ENCODE data around the gene MAML2. TPM values are rescaled to one million over a fixed set of nuclear protein-coding genes. Genes with fewer than 3 reads are reported as not detected.

MAML2 gene
- total and polyA plus RNA-seq, 2 experiments from 2014 or later, result 4.7 to 15.3 TPM

DNA sequence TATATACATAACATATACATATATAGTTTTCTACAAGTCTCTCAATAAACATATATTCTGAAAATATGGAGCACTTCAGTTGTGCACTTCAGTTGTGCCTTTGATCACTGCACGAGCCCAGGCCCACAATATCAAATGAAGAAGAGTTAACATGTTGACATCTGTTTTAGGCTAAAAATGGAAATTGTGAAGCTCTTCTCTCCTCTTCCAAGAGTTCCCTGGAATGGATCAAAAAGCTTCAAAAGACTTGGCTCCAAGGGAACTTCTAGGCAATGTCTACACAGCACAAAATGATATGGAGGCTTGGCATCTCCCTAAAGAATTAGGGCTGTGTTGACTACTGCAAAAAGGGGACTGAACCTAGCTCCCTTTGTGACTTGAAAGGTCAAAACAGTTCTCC is 36.9 kb downstream of the MAML2 start:
- no peaks in the 10 kb centered on the region for H3K9me2 ChIP-seq (replicated peaks; ENCODE audit: insufficient read depth)

DNA sequence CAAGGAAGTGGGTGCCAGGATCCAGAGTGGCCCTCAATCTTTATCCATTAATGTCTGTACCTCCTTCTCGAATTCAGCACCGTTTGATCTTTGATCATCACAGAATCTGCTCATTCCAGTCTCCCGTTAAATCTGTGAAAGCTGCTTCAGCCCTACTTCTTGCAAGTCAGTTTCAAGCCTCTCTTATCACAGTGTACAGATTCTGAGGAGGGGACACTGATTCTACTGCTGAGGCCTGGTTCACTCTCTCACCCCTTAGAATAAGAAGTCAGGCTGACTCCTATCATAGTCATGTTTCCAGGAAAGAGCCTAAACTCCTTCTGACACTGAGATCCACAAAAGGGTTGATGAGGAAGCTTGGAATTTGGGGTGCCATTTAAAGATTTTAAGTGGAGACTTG is 39.0 kb downstream of the MAML2 start:
- peak overlapping the region; percentile 28 for H3K27ac ChIP-seq
- TF ChIP-seq, protein P1, sequence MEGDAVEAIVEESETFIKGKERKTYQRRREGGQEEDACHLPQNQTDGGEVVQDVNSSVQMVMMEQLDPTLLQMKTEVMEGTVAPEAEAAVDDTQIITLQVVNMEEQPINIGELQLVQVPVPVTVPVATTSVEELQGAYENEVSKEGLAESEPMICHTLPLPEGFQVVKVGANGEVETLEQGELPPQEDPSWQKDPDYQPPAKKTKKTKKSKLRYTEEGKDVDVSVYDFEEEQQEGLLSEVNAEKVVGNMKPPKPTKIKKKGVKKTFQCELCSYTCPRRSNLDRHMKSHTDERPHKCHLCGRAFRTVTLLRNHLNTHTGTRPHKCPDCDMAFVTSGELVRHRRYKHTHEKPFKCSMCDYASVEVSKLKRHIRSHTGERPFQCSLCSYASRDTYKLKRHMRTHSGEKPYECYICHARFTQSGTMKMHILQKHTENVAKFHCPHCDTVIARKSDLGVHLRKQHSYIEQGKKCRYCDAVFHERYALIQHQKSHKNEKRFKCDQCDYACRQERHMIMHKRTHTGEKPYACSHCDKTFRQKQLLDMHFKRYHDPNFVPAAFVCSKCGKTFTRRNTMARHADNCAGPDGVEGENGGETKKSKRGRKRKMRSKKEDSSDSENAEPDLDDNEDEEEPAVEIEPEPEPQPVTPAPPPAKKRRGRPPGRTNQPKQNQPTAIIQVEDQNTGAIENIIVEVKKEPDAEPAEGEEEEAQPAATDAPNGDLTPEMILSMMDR (IDR thresholded peaks at IDR 0.05; ENCODE audit: poor library complexity), result no peak
- TF ChIP-seq EZH2phosphoT487 (IDR thresholded peaks at IDR 0.05; ENCODE audit: low read depth, severe bottlenecking, unreplicated experiment) (no peak), EZH2 (IDR thresholded peaks at IDR 0.05; ENCODE audit: borderline replicate concordance) (no peak)
- 58% methylated on average over 3 of the region's 3 CpGs for WGBS (ENCODE audit: low lambda C conversion rate, missing lambda C conversion rate)
- H3K4me2 ChIP-seq, result no peak overlapping the region
- peaks cover 38% of the 10 kb centered on the region for H3K4me1 ChIP-seq (ENCODE audit: insufficient read depth)
- no peaks in the 10 kb centered on the region for H3K27me3 ChIP-seq
- no peaks in the 10 kb centered on the region for H3K9me2 ChIP-seq (replicated peaks; ENCODE audit: insufficient read depth)
- H4K20me1 ChIP-seq (ENCODE audit: insufficient read depth, poor library complexity, severe bottlenecking), result no peaks in the 10 kb centered on the region
- no peak overlapping the region for H2AFZ ChIP-seq
- H3K9me3 ChIP-seq (ENCODE audit: low read depth), result no peaks in the 10 kb centered on the region
- DNase-seq (ENCODE audit: low spot score), result no peak
- no peak overlapping the region for H3K4me3 ChIP-seq
- peaks cover 79% of the 10 kb centered on the region for H3K79me2 ChIP-seq
- H3K36me3 ChIP-seq (replicated peaks; ENCODE audit: insufficient read depth, low read depth), result no peaks in the 10 kb centered on the region

More for the DNA sequence above, 36.9 kb downstream of the MAML2 start:
- 80% methylated on average over 1 of the region's 1 CpG for WGBS (ENCODE audit: low lambda C conversion rate, missing lambda C conversion rate)
- Histone ChIP-seq H4K20me1 (ENCODE audit: insufficient read depth, poor library complexity, severe bottlenecking) (no peaks in the 10 kb centered on the region), H3K4me3 (no peak overlapping the region), H3K27ac (peak overlapping the region; percentile 83), H3K79me2 (peaks cover 77% of the 10 kb centered on the region), H3K9me3 (ENCODE audit: low read depth) (no peaks in the 10 kb centered on the region), H3K4me1 (ENCODE audit: insufficient read depth) (peaks cover 49% of the 10 kb centered on the region), H3K27me3 (no peaks in the 10 kb centered on the region), H3K4me2 (peak overlapping the region; percentile 74), H2AFZ (no peak overlapping the region), H3K36me3 (replicated peaks; ENCODE audit: insufficient read depth, low read depth) (no peaks in the 10 kb centered on the region)
- DNase-seq (ENCODE audit: low spot score), result no peak
- TF ChIP-seq EZH2phosphoT487 (IDR thresholded peaks at IDR 0.05; ENCODE audit: low read depth, severe bottlenecking, unreplicated experiment) (no peak), EZH2 (IDR thresholded peaks at IDR 0.05; ENCODE audit: borderline replicate concordance) (no peak)
- TF ChIP-seq, protein P1 (IDR thresholded peaks at IDR 0.05; ENCODE audit: poor library complexity), result no peak

- Histone ChIP-seq H3K4me3 (no peak overlapping the region), H4K20me1 (ENCODE audit: insufficient read depth, poor library complexity, severe bottlenecking) (no peaks in the 10 kb centered on the region), H3K27me3 (no peaks in the 10 kb centered on the region), H3K4me1 (ENCODE audit: insufficient read depth) (peaks cover 34% of the 10 kb centered on the region), H3K4me2 (peak overlapping the region; percentile 30), H3K79me2 (peaks cover 72% of the 10 kb centered on the region), H3K27ac (peak overlapping the region; percentile 38), H3K9me3 (ENCODE audit: low read depth) (no peaks in the 10 kb centered on the region), H2AFZ (no peak overlapping the region), H3K9me2 (replicated peaks; ENCODE audit: insufficient read depth) (no peaks in the 10 kb centered on the region), H3K36me3 (replicated peaks; ENCODE audit: insufficient read depth, low read depth) (no peaks in the 10 kb centered on the region)
- TF ChIP-seq EZH2phosphoT487 (IDR thresholded peaks at IDR 0.05; ENCODE audit: low read depth, severe bottlenecking, unreplicated experiment) (no peak), EZH2 (IDR thresholded peaks at IDR 0.05; ENCODE audit: borderline replicate concordance) (no peak)
- TF ChIP-seq, protein P1 (IDR thresholded peaks at IDR 0.05; ENCODE audit: poor library complexity), result no peak
- WGBS (ENCODE audit: low lambda C conversion rate, missing lambda C conversion rate), result 61% methylated on average over 1 of the region's 1 CpG
- peak; percentile 48 for DNase-seq (ENCODE audit: low spot score)
Measured at GRCh38 chr11:96303064-96303463, 39.9 kb downstream of the MAML2 start.

GRCh38 chr11:96301818-96302217 is 41.2 kb downstream of the MAML2 start:
- peaks cover 81% of the 10 kb centered on the region for H3K79me2 ChIP-seq
- H3K9me3 ChIP-seq (ENCODE audit: low read depth), result no peaks in the 10 kb centered on the region
- TF ChIP-seq EZH2phosphoT487 (IDR thresholded peaks at IDR 0.05; ENCODE audit: low read depth, severe bottlenecking, unreplicated experiment) (no peak), EZH2 (IDR thresholded peaks at IDR 0.05; ENCODE audit: borderline replicate concordance) (no peak)
- TF ChIP-seq, protein P1 (IDR thresholded peaks at IDR 0.05; ENCODE audit: poor library complexity), result no peak
- DNase-seq (ENCODE audit: low spot score), result no peak
- WGBS (ENCODE audit: low lambda C conversion rate, missing lambda C conversion rate), result 95% methylated on average over 2 of the region's 2 CpGs
- no peak overlapping the region for H3K4me3 ChIP-seq
- H3K4me1 ChIP-seq (ENCODE audit: insufficient read depth), result peaks cover 26% of the 10 kb centered on the region
- H2AFZ ChIP-seq, result no peak overlapping the region
- H4K20me1 ChIP-seq (ENCODE audit: insufficient read depth, poor library complexity, severe bottlenecking), result no peaks in the 10 kb centered on the region
- H3K27ac ChIP-seq, result no peak overlapping the region
- H3K36me3 ChIP-seq (replicated peaks; ENCODE audit: insufficient read depth, low read depth), result no peaks in the 10 kb centered on the region
- H3K27me3 ChIP-seq, result no peaks in the 10 kb centered on the region
- H3K4me2 ChIP-seq, result no peak overlapping the region
- H3K9me2 ChIP-seq (replicated peaks; ENCODE audit: insufficient read depth), result no peaks in the 10 kb centered on the region

Data from hepatocyte (in vitro differentiated cells).